Activated T-cell treated with anti-CD3 and anti-CD28 coated beads for 4 hours (primary cell): ENCODE data around the gene CLASP1.
"Not testable (repeated sequence)": the region's sequence is repeated elsewhere in the genome, so short reads cannot be mapped to it uniquely, and the experiment has no call there.

Experiments used
- DNase-seq: peaks from one replicate; pipeline ENCODE4 v3.0.0-alpha.2; 2020

The CLASP1 gene

DNA sequence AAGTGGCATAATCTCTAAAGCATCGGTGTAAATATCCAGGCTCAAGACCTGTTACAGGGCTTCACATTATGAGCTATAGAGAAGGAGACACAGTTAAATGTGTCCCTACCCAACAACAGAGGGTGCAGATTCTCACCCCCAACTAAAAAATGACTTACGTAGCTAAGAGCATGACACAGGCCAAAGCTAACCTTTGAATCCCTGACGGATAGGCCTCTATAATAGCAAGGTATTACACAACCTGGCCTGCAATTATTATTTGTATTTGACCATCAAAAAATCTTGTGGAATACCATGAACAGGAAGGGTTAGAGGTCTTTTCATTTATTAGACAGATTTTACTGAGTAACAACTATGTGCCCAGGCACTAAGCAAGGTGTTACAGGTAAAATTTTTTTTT is 73.5 kb downstream of the CLASP1 start:
- DNase-seq, result no peak

DNA sequence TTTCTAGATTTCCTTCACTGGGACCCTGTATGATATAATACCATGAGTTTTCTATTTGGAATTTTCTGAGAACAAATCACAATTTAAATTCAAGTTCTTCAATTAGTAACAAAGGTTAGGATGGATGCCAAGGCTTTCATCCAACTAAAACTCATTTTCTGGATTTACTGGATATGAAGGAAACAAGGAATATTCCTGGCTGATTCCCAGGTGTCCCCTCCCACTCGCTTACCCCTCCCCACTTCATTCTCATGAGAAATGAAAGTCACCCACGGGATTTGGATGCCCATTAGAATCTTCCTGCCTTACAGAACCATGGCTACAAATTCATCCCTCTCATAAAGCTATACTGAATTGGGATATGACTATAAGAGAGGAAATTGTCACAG is 78.6 kb downstream of the CLASP1 start:
- DNase-seq, result no peak

- no peak for DNase-seq
Measured at GRCh38 chr2:121570036-121570666, 79.1 kb downstream of the CLASP1 start.

GRCh38 chr2:121567957-121568409 is 81.3 kb downstream of the CLASP1 start:
- no peak for DNase-seq

DNA sequence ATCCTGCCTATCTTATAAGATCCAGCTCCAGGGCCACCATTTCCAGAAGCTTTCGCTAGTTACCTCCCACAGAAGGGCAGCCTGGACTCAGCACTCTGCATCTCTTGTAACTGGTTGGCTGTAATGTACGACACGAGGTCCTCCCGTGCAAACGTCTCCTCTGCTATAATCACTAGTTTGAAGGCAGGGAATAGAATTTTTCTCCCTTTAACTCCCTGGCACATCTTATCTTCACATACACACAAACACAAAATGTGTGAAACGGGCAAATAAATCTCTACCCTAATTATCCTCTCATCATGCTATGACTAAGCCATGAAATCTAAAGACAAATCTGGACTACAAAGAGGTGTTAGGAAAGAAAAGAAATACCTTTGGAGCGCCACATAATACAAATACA is 81.8 kb downstream of the CLASP1 start:
- no peak for DNase-seq

DNA sequence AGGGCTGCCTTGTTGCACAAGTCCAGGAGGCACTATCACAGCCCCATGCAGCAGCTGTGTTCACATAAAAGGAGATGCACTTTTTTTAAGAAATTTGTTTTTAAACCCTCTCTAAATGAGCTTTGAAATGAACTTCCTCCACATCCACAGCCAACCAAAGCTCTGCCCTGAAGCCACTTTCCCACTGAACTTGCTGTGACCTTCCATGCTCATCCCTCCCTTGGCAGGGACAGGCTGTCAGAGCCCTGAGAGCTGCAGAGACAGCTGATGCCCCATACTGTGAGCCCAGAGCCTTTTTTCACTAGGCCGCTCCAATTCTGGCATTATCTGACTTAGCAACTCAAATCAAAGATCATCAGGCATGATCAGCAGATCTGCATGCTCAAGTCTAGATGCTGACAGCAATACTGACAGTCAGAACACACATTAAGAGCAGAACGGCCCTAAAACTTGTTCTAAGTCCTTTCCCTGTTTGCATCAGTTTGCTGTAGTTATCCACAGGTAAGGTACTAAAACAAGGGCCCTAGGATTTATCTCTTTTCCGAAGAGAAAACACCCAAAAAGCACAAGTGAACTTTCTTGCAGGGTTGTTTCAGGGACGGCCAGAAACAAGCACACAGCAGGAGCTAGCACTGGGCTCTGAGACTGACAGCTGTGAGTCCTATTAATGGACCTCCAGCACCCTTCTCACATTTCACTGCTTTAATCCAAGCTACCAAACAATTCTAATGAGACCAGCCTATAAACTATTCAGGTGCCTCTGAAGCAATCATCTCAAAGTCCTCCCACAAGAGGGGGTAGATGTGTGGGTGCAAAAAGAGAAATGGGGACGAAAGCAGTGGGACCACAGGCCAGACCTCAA is 83.6 kb downstream of the CLASP1 start:
- no peak for DNase-seq

DNA sequence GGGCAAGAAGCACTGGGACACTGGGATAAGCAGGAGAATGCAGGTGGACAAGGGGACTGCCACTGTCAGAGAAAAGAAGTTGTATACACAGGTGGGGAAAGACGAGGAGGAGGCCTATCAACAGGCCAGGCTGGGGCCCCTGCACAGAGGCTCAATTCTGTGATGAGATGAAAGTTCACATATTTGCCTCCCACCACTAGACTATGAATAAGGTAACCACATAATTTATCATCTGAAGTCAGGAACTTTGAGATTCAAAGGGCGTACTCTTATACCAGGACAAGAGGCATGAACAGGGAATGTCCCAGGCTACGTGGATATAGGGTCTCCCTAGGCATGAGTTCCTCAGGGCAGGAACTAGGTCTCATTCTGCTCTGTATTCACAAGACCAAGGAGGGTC is 84.4 kb downstream of the CLASP1 start:
- DNase-seq, result no peak

GRCh38 chr2:121563754-121564153 is 85.5 kb downstream of the CLASP1 start:
- not testable (repeated sequence) for DNase-seq

DNA sequence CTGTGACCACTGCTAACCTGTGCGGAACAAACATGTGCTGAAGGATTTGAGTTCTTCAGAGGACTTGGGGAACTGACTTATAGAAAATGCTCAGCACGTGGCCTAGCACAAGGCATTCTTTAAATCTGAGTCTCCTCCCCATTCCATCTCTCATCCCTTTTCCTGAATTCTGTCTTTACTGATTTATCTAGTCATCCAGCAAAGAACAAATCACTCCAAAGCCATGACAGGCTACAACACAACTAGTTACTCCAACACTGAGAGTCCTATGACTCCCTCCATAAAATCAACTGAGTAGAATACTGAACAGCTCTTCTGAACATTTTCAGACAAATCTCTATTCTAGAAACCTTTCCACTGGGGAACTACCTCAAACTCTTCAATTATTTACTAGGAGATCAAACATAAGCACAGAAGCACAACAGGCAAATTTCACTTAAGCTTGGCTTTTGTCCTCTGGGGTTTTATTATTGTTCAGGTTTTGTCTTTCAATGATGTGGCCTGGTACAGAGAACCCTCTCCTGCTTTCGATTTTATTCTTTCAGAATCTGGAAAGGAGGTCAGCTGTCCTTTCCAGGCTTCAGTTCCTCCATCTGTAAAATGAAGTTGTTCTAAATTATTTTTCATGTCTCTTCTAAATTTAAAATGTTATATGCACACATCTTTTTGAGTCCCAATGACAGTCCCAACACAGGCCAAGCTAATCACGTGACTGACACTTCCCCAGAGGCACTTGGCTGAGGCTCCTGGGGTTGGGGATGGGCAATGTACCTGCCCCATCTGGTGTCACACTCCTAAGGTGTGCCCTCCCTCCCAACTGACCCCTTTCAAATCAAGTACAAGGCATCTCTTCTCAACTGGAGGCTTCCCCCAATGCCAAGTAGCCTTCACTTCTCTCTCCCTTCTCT is 86.7 kb downstream of the CLASP1 start:
- no peak for DNase-seq

DNA sequence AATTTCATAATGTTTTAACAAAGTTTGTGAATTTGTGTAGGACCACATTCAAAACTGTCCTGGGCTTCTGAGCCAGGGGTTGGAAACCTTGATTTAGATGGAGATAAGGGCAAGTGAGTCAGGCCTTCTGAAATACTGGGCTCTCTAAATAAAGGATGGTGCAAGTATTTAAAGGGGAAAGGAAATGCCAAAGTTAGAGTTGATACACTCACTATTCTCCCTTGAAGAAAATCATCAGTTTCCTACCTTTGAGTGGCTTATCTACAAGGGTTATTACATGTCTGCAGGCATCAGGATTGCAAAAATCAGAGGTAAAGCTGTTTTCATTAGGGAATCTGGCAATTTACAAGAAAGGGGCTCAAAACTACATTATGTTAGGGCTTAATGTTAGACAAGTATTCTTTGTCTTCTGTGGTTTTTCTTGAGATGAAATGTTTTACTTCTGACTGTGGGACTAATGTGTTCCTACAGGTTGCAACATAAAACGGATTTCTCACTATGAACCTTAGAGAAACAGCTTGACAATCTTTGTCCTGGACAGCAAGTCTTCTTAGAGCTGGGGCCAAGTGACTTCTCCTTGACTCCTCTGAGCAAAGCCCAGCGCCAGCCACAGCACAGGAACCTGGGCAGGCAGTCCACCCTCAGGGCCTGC is 87.5 kb downstream of the CLASP1 start:
- no peak for DNase-seq

- no peak for DNase-seq
Measured at GRCh38 chr2:121558329-121558728, 90.9 kb downstream of the CLASP1 start.

DNA sequence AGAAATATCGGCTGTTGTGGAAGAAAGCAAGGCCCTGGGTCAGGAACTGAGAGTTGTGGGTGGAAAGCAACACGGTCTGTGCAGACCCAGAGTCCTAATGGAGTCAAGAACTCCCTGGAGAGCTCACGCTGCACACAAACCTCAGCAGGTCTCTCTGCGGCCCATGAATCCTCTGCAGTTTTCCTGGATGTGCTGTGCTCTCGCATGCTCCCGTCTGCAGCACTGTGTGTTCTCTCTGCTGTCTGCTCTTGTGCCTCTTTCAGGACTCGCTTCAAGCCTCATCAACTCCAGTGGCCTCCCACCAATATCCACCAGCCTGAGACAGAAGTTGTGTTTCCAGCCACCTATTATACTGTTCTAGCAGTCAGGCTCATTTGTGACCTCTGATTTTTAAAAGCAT is 94.3 kb downstream of the CLASP1 start:
- DNase-seq, result no peak

DNA sequence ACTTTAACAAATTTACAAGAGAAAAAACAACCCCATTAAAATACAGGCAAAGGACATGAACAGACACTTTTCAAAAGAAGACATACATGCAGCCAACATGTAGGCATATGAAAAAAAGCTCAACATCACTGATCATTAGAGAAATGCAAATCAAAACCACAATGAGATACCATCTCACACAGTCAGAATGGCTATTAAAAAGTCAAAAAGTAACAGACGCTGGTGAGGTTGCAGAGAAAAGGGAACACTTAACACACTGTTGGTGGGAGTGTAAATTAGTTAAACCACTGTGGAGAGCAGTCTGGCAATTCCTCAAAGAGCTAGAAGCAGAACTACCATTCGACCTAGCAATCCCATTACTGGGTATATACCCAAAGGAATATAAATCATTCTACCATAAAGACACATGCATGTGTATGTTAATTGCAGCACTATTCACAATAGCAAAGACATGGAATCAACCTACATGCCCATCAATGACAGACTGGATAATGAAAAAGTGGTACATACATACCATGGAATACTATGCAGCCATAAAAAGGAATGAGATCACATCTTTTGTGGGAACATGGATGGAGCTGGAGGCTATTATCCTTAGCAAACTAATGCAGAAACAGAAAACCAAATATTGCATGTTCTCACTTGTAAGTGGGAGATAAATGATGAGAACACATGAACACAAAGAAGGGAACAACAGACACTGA is 96.6 kb downstream of the CLASP1 start:
- not testable (repeated sequence) for DNase-seq

DNA sequence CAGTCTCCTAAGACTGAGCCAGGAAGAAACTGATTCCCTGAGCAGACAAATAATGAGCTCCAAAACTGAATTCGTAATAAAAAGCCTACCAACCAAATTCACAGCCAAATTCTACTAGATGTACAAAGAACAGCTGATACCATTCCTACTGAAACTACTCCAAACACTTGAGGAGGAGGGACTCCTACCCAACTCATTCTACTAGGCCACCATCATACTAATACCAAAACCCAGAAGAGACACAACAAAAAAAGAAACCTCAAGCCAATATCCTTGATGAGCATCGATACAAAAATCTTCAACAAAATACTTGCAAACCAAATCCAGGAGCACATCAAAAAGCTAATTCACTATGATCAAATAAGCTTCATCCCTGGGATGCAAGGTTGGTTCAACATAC is 98.6 kb downstream of the CLASP1 start:
- no peak for DNase-seq

DNA sequence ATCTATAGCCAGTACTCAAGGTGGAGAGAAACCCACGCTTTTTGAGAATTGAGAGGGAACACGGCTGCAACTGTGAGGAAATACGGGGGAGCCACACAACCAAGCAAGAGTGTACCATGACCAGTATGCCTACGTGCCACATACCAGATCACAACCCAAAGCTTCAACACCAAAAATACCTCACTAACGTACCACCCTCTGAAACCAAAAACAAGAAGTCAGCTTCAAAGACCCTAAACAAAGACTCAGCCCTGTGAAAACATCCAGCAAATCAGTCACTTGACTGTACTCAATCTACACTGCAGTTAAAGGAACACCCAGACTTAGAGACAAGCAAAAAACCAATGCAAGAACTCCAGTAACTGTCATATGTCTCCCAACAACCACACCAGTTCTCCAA is 101.6 kb downstream of the CLASP1 start:
- no peak for DNase-seq

DNA sequence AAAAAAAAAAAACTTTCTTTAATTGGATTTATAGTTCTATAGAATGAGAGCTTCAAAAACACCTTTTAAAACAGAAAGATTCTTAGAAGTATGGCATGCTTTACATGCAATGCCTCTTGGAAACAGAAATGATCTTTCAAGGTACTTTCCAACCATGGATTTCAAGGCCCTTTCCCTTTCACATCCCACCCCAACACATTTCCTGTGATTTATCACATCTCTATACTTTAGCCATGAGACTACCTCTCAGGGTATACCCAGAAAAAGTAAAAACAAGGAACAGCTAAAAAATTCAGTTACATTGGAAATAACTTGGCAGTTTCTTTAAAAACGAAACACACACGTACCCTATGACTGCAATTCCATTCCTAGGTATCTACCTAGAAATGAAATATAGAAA is 103.3 kb downstream of the CLASP1 start:
- no peak for DNase-seq

GRCh38 chr2:121545257-121545656 is 104.0 kb downstream of the CLASP1 start:
- DNase-seq, result no peak

GRCh38 chr2:121541495-121541894 is 107.8 kb downstream of the CLASP1 start:
- no peak for DNase-seq

DNA sequence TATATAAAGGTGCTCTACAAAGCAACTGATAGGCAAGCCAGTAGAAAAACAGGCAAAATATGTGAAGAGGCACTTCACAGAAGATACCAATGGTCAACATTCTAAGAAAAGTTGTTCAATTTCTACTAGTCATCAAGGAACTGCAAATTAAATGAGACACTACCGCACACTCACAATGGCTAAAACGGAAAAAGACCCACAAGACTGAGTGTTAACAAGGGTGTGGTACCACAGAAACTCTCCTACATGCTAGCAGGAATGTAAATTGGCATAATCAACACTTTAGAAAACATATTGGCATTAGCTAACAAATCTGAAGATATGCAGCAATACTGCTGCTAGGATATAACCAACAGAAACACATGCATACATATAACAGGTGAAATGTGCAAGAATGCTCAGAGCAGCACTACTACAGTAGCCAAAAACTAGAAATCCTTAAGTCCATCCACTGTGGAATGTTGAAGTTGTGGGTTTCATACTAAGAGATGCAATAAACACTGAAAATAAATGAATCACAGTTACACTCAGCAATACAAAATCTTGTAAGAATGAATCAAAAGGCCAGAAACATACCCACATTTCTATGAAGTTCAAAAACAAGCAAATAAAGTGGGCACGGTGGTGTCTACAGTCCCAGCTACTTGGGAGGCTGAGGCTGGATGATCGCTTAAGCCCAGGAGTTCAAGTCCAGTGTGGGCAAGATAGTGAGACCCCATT is 109.4 kb downstream of the CLASP1 start:
- DNase-seq, result no peak

- no peak for DNase-seq
Measured at GRCh38 chr2:121536850-121537557, 112.3 kb downstream of the CLASP1 start.

DNA sequence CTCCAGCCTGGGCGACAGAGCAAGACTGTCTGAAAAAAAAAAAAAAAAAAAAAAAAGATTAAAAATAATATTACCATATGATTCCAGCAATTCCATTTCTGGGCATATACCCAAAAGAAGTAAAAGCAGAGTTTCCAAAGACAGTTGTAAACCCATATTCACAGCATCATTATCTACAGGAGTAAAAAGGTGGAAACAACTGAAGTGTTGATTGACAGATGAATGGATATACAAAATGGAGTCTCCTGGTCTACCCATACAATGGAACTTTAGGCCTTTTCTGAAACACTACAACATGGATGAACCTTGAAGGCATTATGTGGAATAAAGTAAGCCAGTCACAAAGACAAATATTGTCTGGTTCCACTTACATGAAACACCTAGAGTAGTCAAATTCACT is 112.9 kb downstream of the CLASP1 start:
- no peak for DNase-seq
